Measurements from ENCODE around the gene VAC14. TPM values are rescaled to one million over a fixed set of nuclear protein-coding genes. Genes with fewer than 3 reads are reported as not detected.
"Not testable (repeated sequence)": the region's sequence is repeated elsewhere in the genome, so short reads cannot be mapped to it uniquely, and the experiment has no call there.

The VAC14 gene
- polyA plus RNA-seq, 1 of the 3 experiments (the other 2 are of a cell fraction) = 33.2 TPM

GRCh38 chr16:70744366-70744765 lies 56.6 kb downstream of the VAC14 start:
- ChIA-PET CTCF (interaction anchor here (0.7 to 2.5 kb wide), 5 partner anchors 11 to 65 kb away, joined by 3 to 19 read pairs (median 3); no protein-coding TSS in a partner anchor), POLR2A (interaction anchor here (0.6 kb wide), 1 partner anchor 11 kb away, joined by 3 read pairs; no protein-coding TSS in a partner anchor)
- Histone ChIP-seq H3K36me3 (replicated peaks in 1 of 2; ENCODE audit: control insufficient read depth in 1 of 2, insufficient read depth in 2 of 2, low read length in 1 of 2) (peaks cover 8% of the 10 kb centered on the region in 2 experiments), H3K27me3 (ENCODE audit: insufficient read depth) (no peaks in the 10 kb centered on the region), H3K4me2 (no peak overlapping the region), H3F3A (replicated peaks; ENCODE audit: insufficient read depth) (peaks cover 16% of the 10 kb centered on the region), H3K27ac (ENCODE audit: low read depth in 2 of 2, low read length in 1 of 2) (no peak overlapping the region), H3K9me2 (no peaks in the 10 kb centered on the region), H3K9ac (no peak overlapping the region), H3K79me2 (ENCODE audit: insufficient read depth) (no peaks in the 10 kb centered on the region), H3K4me3 (ENCODE audit: low read depth in 2 of 2, low read length in 1 of 2) (no peak overlapping the region), H3K4me1 (ENCODE audit: control insufficient read depth in 1 of 2, insufficient read depth in 2 of 2, low read depth in 1 of 2, low read length in 1 of 2) (peaks cover 27 to 49% of the 10 kb centered on the region in 2 experiments; a peak in 3 of 4 replicates), H4K20me1 (ENCODE audit: insufficient read depth) (no peaks in the 10 kb centered on the region), H2AFZ (ENCODE audit: low read depth) (no peak overlapping the region), H3K9me3 (no peaks in the 10 kb centered on the region)
- TF ChIP-seq MEF2A (IDR thresholded peaks at IDR 0.05; ENCODE audit: borderline replicate concordance, low read depth) (no peak), RAD21 (IDR thresholded peaks at IDR 0.05; ENCODE audit: low read length) (no peak), SIN3A (IDR thresholded peaks at IDR 0.05; ENCODE audit: borderline replicate concordance, low read depth, low read length) (no peak)
- 100% methylated on average over 3 of the region's 9 CpGs for WGBS (ENCODE audit: low lambda C conversion rate)
- no peak for DNase-seq

GRCh38 chr16:70743791-70744190 lies 57.2 kb downstream of the VAC14 start:
- peaks cover 16% of the 10 kb centered on the region for H3F3A ChIP-seq (replicated peaks; ENCODE audit: insufficient read depth)
- ChIA-PET CTCF (interaction anchor here (0.8 to 2.5 kb wide), 3 partner anchors 12 to 64 kb away, joined by 3 to 19 read pairs (median 6); no protein-coding TSS in a partner anchor), POLR2A (interaction anchor here (0.6 kb wide), 1 partner anchor 12 kb away, joined by 3 read pairs; no protein-coding TSS in a partner anchor)
- H3K36me3 ChIP-seq (replicated peaks in 1 of 2; ENCODE audit: control insufficient read depth in 1 of 2, insufficient read depth in 2 of 2, low read length in 1 of 2) = peaks cover 8% of the 10 kb centered on the region in 2 experiments
- TF ChIP-seq SMC3 (IDR thresholded peaks at IDR 0.05; ENCODE audit: low read depth, low read length) (no peak), POLR2AphosphoS5 (IDR thresholded peaks at IDR 0.05; ENCODE audit: low read depth, low read length) (no peak), EP300 (IDR thresholded peaks at IDR 0.05; ENCODE audit: borderline replicate concordance in 1 of 2, low read depth in 1 of 2, low read length in 1 of 2) (no peak), REST (IDR thresholded peaks at IDR 0.05; ENCODE audit: low read depth, low read length) (no peak), FOSL2 (IDR thresholded peaks at IDR 0.05; ENCODE audit: borderline replicate concordance, low read depth) (no peak), EZH2phosphoT487 (IDR thresholded peaks at IDR 0.05; ENCODE audit: borderline replicate concordance, low read depth) (no peak)
- WGBS (ENCODE audit: low lambda C conversion rate) = 100% methylated on average over 4 of the region's 10 CpGs
- no peaks in the 10 kb centered on the region for H3K9me2 ChIP-seq
- no peak overlapping the region for H3K4me3 ChIP-seq (ENCODE audit: low read depth in 2 of 2, low read length in 1 of 2)
- H3K9ac ChIP-seq = no peak overlapping the region
- no peaks in the 10 kb centered on the region for H3K27me3 ChIP-seq (ENCODE audit: insufficient read depth)
- H3K9me3 ChIP-seq = no peaks in the 10 kb centered on the region
- H3K4me1 ChIP-seq (ENCODE audit: control insufficient read depth in 1 of 2, insufficient read depth in 2 of 2, low read depth in 1 of 2, low read length in 1 of 2) = peaks cover 26 to 50% of the 10 kb centered on the region in 2 experiments; a peak in 3 of 4 replicates
- no peak for DNase-seq
- H2AFZ ChIP-seq (ENCODE audit: low read depth) = no peak overlapping the region
- no peaks in the 10 kb centered on the region for H4K20me1 ChIP-seq (ENCODE audit: insufficient read depth)
- H3K79me2 ChIP-seq (ENCODE audit: insufficient read depth) = no peaks in the 10 kb centered on the region
- H3K27ac ChIP-seq (ENCODE audit: low read depth in 2 of 2, low read length in 1 of 2) = no peak overlapping the region
- no peak overlapping the region for H3K4me2 ChIP-seq

DNA sequence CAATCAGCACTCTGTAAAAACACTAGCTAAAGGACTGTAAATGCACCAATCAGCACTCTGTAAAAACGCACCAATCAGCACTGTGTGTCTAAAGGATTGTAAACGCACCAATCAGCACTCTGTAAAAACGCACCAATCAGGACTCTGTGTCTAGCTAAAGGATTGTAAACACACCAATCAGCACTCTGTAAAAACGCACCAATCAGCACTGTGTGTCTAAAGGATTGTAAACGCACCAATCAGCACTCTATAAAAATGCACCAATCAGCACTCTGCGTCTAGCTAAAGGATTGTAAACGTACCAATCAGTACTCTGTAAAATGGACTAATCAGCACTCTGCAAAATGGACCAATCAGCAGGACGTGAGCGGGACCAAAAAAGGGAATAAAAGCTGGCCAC lies 58.0 kb downstream of the VAC14 start:
- H4K20me1 ChIP-seq (ENCODE audit: insufficient read depth); H3K27ac ChIP-seq (ENCODE audit: low read depth in 2 of 2, low read length in 1 of 2); H3K79me2 ChIP-seq (ENCODE audit: insufficient read depth); H3K4me3 ChIP-seq (ENCODE audit: low read depth in 2 of 2, low read length in 1 of 2); H3K36me3 ChIP-seq (replicated peaks in 1 of 2; ENCODE audit: control insufficient read depth in 1 of 2, insufficient read depth in 2 of 2, low read length in 1 of 2); DNase-seq; H3K9me2 ChIP-seq; H3K27me3 ChIP-seq (ENCODE audit: insufficient read depth); H2AFZ ChIP-seq (ENCODE audit: low read depth); H3K4me2 ChIP-seq; H3K9me3 ChIP-seq; H3K9ac ChIP-seq; POLR2A ChIA-PET: not testable (repeated sequence)
- 95% methylated on average over 9 of the region's 9 CpGs for WGBS (ENCODE audit: low lambda C conversion rate)
- Histone ChIP-seq H3K4me1 (ENCODE audit: control insufficient read depth in 1 of 2, insufficient read depth in 2 of 2, low read depth in 1 of 2, low read length in 1 of 2) (peaks cover 29 to 55% of the 10 kb centered on the region in 2 experiments), H3F3A (replicated peaks; ENCODE audit: insufficient read depth) (peaks cover 16% of the 10 kb centered on the region)
- CTCF ChIA-PET = interaction anchor here (2.5 kb wide), 1 partner anchor 28 kb away, joined by 19 read pairs; no protein-coding TSS in a partner anchor

Data from SK-N-SH (cell line).